Endothelial cell of umbilical vein (primary cell): ENCODE data around the gene CLDN9.

Experiments used
- CTCF ChIP-seq, 2 donors: IDR thresholded peaks; 1 replicate in 1 of 2; 2 replicates in 1 of 2; pipeline ENCODE4 v1.5.1; 2011; ENCODE audit warnings: low read length in 2 of 2, mild to moderate bottlenecking in 2 of 2, moderate library complexity in 2 of 2, control low read depth in 1 of 2, inconsistent platforms in 1 of 2, low read depth in 1 of 2; ENCODE audit not compliant: insufficient read depth in 1 of 2; ENCODE audit errors: extremely low read depth in 1 of 2
- EZH2 ChIP-seq: IDR thresholded peaks from 2 replicates; pipeline ENCODE4 v1.6.1; 2012; ENCODE audit warnings: borderline replicate concordance, low read depth, mild to moderate bottlenecking, moderate library complexity, low read length, inconsistent platforms; ENCODE audit not compliant: severe bottlenecking
- FOS ChIP-seq: IDR thresholded peaks from 2 replicates; pipeline ENCODE4 v1.6.1; 2011; ENCODE audit warnings: mild to moderate bottlenecking, low read length, moderate library complexity, borderline replicate concordance; ENCODE audit not compliant: insufficient read depth
- GATA2 ChIP-seq: IDR thresholded peaks from 2 replicates; pipeline ENCODE4 v1.7.0; 2011; ENCODE audit warnings: low read depth, mild to moderate bottlenecking, moderate library complexity, mixed read lengths, low read length; ENCODE audit not compliant: insufficient read length, insufficient read depth
- MAX ChIP-seq: IDR thresholded peaks from 2 replicates; pipeline ENCODE4 v1.6.1; 2011; ENCODE audit not compliant: insufficient read depth, insufficient read length
- POLR2A ChIP-seq: IDR thresholded peaks from 2 replicates; pipeline ENCODE4 v1.6.1; 2012; ENCODE audit warnings: low read depth, mild to moderate bottlenecking, control low read depth, low read length
- POLR2AphosphoS5 ChIP-seq: IDR thresholded peaks from 2 replicates; pipeline ENCODE4 v1.6.1; 2012; ENCODE audit warnings: low read depth, mild to moderate bottlenecking, control low read depth, low read length, moderate library complexity; ENCODE audit not compliant: insufficient read depth

GRCh38 chr16:3051009-3051408 lies 38.3 kb downstream of the CLDN9 start:
- no peak for TF ChIP-seq CTCF (IDR thresholded peaks at IDR 0.05; ENCODE audit: extremely low read depth in 1 of 2, insufficient read depth in 1 of 2, low read depth in 1 of 2, low read length in 2 of 2)
- TF ChIP-seq POLR2A, result no peak
- TF ChIP-seq MAX, result no peak
- no peak for TF ChIP-seq POLR2AphosphoS5
- no peak for TF ChIP-seq EZH2
- no peak for TF ChIP-seq GATA2
- TF ChIP-seq FOS, result no peak
